Activated CD4-positive, alpha-beta T cell treated with anti-CD3 and anti-CD28 coated beads, Interleukin-2, amount 50 U/mL, for 24 hours (primary cell): ENCODE results near the gene NCAN.
A peak's percentile ranks its signal among the peaks of the same experiment; 100 is the strongest.
"Not testable (repeated sequence)": the region's sequence is repeated elsewhere in the genome, so short reads cannot be mapped to it uniquely, and the experiment has no call there.

Source experiments
- DNase-seq, 2 donors: peaks; one replicate each; pipeline ENCODE4 v3.0.0-alpha.2; 2020; ENCODE audit warnings: low read depth in 1 of 2, low spot score in 1 of 2

The NCAN gene

GRCh38 chr19:19223636-19224035 lies 11.9 kb downstream of the NCAN start:
- no peak for DNase-seq

GRCh38 chr19:19224150-19224851 lies 12.5 kb downstream of the NCAN start:
- no peak for DNase-seq

GRCh38 chr19:19224852-19225494 lies 13.2 kb downstream of the NCAN start:
- peak; percentile 46 to 54 for DNase-seq

- DNase-seq: no peak
These were observed 14.4 kb downstream of the NCAN start for GRCh38 chr19:19226204-19226603.

- DNase-seq: no peak
These were observed 14.9 kb downstream of the NCAN start for GRCh38 chr19:19226663-19227062.

- no peak for DNase-seq
These were observed 15.5 kb downstream of the NCAN start for GRCh38 chr19:19227217-19227616.

- DNase-seq: no peak
These were observed 17.9 kb downstream of the NCAN start for GRCh38 chr19:19229701-19230100.

GRCh38 chr19:19230999-19231398 lies 19.2 kb downstream of the NCAN start:
- no peak for DNase-seq

- DNase-seq: no peak
These were observed 20.5 kb downstream of the NCAN start for GRCh38 chr19:19232261-19232721.

- no peak for DNase-seq
These were observed 22.6 kb downstream of the NCAN start for GRCh38 chr19:19234220-19234816.

GRCh38 chr19:19236173-19236572 lies 24.4 kb downstream of the NCAN start:
- DNase-seq: no peak

GRCh38 chr19:19238126-19238894 lies 26.6 kb downstream of the NCAN start:
- no peak for DNase-seq

GRCh38 chr19:19239675-19240074 lies 27.9 kb downstream of the NCAN start:
- no peak for DNase-seq

GRCh38 chr19:19240476-19240875 lies 28.7 kb downstream of the NCAN start:
- no peak for DNase-seq

- no peak for DNase-seq
These were observed 38.5 kb downstream of the NCAN start for GRCh38 chr19:19250196-19250801.

- not testable (repeated sequence) for DNase-seq
These were observed 41.7 kb downstream of the NCAN start for GRCh38 chr19:19253409-19253808.

GRCh38 chr19:19256072-19256969 lies 44.6 kb downstream of the NCAN start:
- DNase-seq: no peak

GRCh38 chr19:19257137-19257536 lies 45.4 kb downstream of the NCAN start:
- DNase-seq: no peak

GRCh38 chr19:19257836-19258588 lies 46.3 kb downstream of the NCAN start:
- DNase-seq: no peak
